Inferior parietal cortex (tissue), 1 donor: Measurements from ENCODE around the gene KDM4C.
A peak's percentile ranks its signal among the peaks of the same experiment; 100 is the strongest.

Experiments used
- DNase-seq: peaks from one replicate; pipeline ENCODE4 v3.0.0-alpha.2; 2016; ENCODE audit errors: extremely low spot score

Gene KDM4C

DNA sequence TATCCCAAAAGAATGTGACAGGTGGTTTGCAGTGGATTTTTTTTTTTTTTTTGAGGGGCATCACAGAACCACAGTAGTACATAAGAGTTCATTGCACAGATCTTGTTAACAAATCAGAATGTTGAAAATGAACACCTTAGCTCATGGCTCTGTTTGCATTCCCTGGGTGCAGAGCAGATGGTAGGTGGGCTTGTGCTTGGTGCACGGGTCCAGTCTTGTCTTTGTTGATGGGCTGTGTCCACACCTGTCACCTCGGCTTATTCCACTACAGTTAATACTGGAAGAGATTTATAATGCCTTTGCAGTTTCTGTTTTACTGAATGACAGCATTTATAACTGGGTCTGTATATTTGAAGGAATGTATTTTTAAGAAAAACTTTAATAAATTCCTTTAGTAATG lies 146.6 kb downstream of the KDM4C start:
- DNase-seq: no peak

DNA sequence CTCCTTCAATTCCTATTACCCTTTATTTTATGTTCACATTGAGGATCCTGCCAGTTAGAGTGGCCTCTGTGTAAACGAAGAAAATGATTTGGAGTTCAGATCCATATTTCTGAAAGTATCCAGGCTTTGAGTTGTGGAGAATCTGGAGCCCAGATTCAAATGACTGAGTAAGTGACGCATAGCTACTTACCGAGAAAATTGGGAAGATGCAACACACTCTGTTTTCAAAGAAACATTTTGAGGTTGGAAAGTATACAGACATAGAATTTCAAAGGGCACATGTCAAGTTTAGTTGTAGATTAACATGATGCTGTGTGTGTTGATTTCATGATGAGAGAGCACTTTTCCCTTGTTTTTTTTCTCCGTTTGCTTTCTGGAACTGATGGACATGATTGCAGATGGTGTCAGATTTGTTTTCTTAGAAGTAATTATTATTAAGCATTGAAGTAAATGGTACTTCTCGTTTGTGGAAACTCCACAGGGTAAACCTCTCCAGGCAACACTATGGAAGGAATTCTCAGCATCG lies 148.1 kb downstream of the KDM4C start:
- no peak for DNase-seq

DNA sequence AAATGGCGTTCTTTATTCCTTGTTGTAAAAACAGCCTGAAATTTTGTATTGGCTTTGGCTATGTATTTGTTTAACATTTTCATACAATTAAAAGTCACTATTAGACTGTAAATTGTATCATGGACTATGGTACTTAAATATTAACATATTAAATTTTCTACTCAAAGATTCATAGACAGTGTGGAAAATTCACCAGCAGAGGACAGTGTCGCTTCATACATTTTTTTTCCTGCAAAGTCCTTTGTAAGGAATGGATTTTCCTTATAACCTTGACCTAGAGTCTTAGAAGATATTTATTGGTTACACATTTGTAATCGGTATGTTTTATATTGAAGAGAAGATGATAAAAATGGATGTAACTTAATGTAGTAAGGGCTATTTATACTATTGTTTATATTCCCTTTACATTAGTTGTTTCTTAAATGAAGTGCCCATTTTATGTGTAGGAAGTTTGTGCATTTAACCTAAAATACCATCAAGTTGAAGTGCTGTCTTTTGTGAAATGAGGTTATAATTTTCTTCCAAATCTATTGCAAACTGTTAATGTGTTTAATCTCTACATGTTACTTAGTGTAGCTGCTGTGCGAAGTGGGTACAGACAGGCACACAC lies 150.1 kb downstream of the KDM4C start:
- peak; percentile 72 for DNase-seq

DNA sequence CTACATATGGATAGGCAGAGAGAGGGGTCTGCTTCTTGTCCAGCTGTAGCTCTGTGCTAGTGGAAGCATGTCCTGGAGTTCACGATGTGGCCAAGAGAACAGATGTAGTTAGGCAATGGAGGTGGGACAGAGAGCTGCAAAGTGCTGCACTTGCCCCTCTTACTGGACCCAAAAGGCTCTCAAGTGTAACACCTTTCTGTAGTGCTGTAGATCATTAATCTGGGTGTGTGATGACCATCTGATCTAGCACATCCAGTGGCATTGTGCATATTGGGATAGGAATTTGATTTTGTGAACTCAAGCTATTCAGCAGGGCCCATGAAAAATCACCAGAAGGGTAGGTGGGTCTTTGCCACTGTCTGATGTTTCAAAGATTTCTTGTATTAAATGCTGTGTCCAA lies 151.4 kb downstream of the KDM4C start:
- no peak for DNase-seq

DNA sequence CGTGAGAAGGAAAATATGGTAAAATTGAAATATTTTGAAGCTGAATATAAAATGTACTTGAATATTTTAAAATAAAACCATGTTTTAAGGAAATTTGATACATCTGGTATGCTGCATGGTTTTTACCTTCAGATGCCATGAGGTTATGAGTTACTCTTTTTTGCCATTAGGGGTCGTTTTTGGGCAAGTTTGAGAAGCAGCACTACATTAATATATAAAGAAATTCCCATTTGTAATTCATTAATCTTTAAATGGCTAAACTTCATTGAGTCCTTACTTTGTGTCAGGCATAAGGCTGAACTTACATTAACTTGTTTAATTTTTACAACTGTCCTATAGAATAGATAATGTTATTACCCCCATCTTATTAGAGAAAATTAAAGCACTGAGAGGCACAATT lies 152.3 kb downstream of the KDM4C start:
- DNase-seq: no peak

DNA sequence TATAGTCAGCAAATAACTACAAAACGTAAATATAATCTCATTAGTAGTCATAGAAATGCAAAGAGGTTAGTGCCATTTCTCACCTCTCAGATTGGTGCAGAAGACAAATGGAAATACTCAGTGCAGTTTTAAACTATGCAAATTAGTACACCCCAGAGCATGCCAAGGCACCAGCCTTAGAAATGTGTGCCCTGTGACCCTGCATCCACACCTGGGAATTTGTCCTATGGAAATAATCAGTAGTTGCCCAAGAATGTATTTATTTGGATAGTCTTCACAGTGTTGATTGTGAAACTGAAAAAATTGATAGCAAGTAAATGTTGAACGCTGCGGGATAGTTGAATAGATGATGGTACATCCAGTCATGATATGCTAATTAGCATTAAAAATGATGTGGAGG lies 152.7 kb downstream of the KDM4C start:
- DNase-seq: no peak

DNA sequence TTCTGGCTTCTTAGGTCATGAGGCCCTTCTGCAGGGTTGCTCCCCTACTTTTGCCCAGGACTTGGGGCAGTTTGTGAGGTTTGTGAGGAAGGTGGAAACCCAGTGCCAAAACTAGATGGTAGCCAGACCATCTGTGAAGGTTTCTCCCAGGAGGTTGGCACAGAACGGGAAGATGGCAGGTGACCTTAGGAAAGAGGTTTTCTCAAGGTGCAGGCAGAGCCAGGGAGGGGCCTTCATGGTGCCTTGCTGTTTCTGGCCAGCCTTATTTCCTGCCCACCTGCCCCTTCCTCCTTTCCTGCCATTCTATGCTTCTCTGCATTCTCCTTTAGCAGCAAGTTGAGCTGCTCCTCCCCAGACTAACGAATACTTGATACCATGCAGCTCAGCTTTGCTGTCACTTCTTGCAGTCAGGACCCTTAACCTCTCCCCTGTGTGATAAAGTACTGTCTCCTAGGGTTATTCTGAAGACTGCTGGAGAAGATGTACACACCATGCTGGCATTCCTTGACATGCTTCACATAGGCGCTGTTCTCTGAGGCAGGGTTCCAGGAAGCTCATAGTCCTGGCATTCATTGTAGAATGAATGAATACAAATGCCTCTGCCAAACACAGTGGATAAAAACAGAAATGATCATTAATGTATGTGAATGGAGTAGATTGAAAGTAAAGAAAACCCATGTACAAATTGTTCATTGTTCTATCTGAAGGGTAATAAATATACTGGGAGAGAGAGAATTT lies 154.3 kb downstream of the KDM4C start:
- DNase-seq: peak; percentile 44

DNA sequence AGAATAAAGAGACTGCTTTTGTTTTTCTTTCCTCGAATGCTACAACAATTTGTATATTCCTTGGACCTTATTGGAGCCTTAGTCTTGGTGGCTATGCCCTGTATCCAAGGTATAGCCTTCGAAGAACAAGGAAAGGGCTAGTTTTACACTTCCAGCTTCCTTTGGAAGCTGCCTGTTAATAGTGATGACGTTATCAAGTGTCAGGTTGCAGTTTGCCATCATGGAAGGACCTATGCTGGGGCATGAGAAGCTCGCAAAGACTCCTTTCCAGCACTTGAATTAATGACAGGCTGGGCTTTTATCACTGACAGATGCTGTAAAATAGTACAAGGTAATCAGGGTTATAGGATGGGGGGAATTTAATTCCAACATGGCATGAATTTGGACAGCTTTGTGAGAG lies 157.9 kb downstream of the KDM4C start:
- DNase-seq: no peak

DNA sequence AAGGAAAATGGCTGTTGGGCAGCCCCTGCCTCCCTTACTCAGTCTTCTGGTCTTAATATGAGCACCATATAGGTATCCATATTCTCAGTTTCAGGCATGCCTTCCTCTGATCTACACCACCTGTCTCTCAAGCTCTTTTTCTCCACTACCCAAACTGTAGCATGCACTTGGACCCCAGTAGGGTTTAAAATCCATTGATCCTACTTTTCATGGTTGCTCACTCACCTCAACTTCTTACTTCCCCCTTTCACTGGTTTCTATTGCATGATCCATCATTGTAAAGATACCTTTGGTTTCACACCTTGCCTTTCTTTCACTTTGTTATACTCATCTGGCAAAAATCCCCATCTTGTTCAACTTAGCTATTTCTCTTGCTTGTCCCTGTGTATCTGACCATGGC lies 159.4 kb downstream of the KDM4C start:
- DNase-seq: no peak

DNA sequence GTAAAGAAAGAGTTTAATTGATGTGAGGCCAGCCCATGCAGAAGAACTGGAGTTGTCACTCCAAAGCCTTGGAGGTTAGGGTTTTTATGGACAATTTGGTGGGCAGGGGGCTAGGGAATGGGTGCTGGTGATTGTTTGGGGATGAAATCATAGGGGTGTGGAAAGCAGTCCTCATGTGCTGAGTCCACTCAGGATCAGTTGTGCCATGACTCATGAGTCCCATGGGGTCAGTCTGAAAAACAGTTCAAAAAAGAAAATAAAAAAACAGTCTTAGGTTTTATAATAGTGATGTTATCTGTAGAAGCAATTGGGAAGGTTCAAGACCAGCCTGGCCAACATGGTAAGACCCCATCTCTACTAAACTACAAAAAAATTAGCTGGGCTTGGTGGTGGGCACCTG lies 162.3 kb downstream of the KDM4C start:
- DNase-seq: no peak

DNA sequence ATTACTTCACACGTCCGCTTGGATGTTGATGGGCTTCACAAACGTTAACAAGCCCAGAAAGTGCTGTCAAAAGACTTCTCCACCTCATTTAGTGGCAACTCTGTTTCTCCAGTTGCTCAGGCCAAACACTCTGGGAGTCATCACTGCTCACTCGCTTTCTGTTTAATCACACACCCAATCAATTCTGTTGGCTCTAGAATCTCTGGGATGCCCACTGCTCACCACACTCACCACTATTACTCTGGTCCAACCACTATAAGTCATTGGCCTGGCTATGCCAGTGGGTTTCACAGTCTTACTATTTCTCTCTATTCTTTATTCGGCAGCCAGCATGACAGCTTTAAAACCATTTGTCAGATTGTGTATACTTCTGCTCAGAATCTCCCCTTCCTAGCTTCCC lies 163.5 kb downstream of the KDM4C start:
- DNase-seq: no peak

DNA sequence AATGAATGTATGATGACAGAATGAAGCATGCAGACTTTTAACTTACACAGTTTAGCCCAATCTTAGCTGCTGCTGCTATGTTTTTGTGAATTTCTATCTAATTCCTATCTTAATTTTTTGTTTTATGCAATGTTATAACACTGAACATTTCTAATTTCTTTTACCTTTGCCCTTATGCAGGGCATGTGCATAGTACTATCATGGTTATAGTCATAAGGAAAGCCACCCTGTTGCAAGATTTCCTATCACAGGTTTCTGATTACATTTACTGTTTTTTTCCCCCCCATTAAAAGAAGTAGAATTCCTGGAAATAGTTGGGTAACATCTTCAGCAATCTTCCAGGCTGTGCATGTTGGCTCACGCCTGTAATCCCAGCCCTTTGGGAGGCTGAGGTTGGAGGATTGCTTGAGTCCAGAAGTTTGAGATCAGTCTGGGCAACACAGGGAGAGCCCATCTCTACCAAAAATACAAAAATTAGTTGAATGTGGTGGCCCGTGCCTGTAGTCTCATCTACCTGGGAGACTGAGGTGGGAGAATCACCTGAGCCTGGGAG lies 164.4 kb downstream of the KDM4C start:
- no peak for DNase-seq

DNA sequence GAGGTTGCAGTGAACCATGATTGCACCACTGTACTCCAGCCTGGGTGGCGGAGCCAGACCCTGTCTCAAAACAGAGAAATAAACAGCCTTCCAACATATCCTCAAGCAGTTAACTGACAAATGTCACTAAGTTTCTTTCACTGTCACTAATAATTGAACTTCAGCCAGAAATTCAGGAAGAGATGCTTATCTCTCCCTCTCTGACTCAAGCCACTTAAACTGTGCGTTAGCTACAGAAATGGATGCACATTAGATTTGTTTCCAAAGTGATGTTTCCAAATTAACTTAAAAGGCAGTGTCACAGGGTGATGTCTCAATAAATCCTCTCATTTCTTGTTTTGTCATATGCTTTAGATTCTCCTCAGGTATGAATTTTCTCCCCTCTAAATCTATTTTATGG lies 164.9 kb downstream of the KDM4C start:
- DNase-seq: no peak

DNA sequence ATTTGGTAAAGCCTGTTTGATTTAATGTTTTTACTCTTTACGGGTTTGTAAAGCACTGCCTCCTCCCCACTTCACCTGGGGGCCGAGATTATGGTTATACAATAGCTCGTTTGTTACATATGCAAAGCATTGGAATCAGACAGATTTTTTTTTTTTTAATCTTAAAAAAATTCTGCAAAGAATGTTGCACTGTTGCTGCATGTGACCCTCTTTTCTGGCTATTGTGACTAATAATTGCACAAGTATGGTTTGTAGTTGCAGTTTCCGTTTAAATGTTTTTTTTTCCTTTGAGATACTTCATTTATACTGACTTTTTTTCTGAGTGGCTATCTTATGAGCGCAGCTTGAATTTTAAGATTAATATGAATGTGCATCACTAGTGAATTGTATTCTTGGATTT lies 165.3 kb downstream of the KDM4C start:
- no peak for DNase-seq

DNA sequence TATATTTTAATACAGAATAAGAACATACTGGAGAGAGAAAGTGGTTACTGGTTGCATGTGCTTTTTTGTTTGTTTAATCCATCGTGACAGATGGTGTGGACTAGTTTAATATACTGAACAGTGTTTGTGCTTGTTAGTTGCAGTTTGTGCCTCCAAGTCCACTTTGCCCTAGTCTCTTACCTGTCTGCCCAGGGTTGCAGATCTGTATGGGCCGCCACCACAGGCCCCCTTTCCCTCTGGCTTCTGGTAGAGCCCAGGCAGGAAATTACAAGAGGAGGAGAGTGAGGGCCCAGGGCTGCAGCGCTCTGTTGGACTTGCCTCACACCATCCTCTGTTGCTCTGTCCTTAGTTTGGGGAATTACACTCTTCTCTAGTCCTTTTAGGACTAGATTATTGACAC lies 166.4 kb downstream of the KDM4C start:
- DNase-seq: no peak

DNA sequence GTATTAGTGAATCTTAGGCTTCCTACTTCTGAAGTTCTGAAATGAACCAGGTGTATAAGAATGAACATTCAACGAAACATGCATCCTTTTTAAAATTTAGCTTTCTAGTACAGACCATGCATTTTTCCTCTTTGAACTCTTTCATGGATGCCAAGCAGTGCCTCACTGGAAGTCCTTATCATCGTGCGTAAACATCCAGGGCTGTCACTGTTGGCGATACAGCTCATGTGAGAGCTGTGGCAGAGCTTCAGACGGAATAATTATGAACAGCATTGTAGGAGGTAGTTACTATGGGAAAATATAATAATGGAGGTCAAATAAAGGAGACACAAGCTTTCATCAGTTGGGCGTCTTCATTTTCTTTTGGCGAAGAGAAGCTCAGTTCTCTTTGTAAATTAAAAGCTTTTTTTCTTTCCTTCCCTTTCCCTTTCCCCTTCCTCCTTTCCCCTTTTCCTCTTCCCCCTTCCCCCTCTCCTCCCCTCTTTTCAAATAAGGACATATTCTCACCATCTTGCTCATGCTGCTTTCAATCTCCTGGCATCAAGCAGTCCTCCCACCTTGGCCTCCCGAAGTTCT lies 167.3 kb downstream of the KDM4C start:
- DNase-seq: peak; percentile 36

DNA sequence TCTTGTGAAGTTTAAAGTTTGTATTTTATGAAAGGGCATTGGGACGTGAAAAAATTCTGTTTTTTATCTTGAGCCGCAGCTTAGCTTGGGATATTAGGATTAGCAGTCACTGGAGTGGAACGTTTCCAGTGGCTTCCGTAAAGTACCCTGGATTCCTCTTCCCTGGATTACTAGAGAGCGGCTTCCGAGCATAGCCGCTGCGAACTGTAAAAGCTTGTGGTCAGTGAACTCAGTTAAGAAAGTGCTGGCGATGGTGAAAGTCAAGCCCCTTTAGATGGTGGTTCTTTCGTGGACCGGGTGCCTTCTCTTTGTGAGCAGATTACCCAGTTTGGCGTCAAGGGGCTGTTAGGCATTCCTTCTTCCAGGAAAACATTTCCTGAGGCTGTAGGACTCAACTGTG lies 168.1 kb downstream of the KDM4C start:
- DNase-seq: no peak

DNA sequence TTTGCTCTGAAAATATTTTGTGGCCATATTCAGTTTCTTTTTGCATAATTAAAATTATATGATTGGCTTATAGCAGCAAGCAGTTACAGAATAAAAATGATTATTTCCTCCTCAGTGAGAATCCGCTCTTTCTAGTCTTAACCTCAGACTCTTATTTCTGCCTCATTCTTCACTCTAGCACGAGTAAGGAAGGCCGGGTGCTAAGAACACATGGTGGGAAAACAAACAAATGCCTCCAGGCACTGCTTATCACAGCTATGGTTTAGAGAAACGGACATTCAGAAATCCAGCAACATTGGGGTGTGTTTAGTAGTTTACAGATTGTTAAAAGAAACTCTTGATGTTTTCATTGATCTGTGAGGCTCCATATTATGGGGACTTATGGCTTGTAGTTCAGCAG lies 168.7 kb downstream of the KDM4C start:
- no peak for DNase-seq

DNA sequence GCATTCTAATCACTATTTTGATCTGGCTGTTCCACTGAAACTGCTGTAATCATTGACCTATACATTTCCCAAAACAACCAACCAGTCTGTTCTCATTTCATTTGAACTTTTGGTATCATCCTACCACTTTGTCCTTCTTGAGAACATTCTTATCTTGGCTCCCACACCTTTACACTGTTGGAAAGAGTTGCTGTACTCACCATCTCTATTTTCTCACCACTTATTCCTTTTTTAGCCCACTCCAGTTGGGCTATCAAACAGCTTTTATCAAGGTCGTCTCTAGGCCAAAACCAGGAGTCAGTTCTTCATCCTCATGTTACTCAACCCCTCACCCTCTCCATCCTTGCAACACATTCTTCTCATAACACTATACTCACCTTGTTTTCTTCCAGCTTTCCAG lies 170.1 kb downstream of the KDM4C start:
- no peak for DNase-seq

DNA sequence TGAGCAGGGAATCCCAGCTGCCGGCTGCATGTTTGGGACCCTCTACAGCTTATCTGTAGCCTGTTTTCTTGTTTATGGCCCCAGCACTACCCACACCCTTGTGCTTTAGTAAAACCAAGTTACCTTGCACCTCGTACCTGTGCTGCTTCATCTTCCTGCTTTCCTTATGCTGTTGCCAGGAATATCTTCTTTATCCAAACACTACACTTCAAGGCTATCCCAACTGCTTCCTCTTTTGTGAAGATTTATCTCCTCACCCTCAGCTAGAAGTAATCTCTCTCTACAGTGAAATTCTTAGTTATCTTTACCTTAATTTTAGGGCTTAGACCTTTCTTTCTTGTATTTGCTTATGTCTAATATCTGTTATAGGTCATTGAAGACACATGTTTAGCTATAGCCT lies 171.1 kb downstream of the KDM4C start:
- DNase-seq: no peak

DNA sequence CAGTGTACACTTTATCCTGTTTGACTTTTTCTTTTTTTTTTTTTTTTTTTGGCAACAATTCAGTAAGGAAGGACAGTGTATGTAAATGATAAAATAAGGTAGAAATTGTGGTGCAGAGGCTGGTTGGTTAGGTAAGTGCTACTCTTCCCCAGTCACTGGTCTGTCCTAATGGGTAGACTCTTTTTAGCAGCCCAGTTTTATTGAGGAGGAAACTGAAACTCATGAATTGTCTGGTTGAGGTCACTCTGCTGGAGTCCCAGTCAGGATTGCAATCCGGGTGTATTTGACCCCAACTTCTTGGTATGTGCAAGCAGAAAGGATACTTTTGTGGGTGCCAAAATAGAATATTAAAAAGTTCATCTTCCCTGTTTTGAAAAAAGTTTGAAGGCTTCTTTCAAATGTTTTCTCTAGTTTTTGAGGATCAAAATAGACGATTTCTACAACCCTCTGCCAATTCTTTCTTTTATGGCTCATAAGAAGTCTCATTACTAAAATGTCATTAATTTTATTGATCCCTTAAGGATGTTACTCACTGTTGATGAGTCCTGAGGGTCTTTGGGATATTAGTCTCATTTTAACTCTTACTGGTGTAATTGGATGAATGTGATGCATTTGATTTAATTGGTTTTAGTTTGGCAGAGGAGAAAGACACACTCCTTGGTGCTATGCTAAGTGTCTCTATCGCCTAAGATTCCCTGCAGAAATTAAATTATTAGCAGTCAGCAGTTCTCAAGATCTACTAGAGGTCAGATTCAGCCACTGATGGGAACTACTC lies 171.9 kb downstream of the KDM4C start:
- DNase-seq: no peak

DNA sequence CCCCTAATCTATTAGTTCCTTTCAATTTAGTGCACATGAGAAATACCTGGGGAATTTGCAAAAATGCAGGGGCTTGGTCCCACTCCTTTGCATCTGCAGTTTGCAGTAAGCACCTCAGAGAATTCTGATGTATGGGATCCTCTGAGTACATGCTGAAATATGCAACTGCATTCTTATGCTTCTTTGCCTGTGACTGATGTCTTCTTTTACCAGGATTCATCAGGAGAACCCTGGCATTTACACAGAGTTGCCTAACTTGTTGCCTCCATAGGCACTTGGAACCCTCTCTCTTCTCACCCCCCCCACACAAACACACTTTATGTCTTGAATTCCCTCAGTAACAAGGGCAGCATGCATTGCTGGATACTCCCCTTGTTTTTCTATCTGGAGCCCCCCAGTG lies 173.1 kb downstream of the KDM4C start:
- no peak for DNase-seq
